Measurements from ENCODE around the gene TSPAN8.

DNA sequence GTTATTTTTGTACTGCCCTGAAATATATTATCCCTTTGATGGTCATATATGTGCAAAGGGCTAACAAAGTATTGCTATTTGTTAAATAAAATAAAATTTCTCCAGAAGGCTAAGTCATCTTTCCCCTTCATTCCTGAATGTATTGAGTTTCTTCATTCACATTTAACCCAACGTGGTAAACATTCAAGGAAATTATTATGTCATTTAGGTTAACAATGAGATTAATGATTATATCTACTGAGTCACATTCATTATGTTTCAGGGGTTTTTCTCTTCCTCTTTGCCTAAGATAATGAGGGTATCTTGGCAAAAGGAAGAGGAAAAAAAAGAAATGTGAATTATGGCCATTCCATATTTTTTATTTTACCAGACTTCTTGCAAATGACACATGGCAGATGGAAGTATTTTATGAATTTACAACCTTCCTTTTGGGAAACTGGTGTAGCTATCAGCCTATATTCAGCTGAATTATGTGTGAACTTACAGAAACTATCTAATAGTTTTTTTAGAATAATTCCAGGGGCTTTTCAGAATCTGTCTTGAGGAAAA is 27.2 kb downstream of the TSPAN8 start:
- no peak for TF ChIP-seq POLR2AphosphoS5 (IDR thresholded peaks at IDR 0.05; ENCODE audit: low read depth, low read length)
- no peak for TF ChIP-seq POLR2A (IDR thresholded peaks at IDR 0.05; ENCODE audit: low read depth, low read length)
- no peak for TF ChIP-seq SPI1 (IDR thresholded peaks at IDR 0.05; ENCODE audit: low read depth, low read length)
- no peak for TF ChIP-seq TAF1 (IDR thresholded peaks at IDR 0.05; ENCODE audit: low read depth, low read length)
